HL-60 (cell line): Measurements from ENCODE around the gene RPL10A.
A peak's percentile ranks its signal among the peaks of the same experiment; 100 is the strongest.

Experiments used
- DNase-seq, 2 experiments: peaks; one replicate each; pipeline ENCODE4 v3.0.0-alpha.2; 2010 to 2020; ENCODE audit warnings: low read depth in 1 of 2, low spot score in 1 of 2
- H3K27ac ChIP-seq: fragments of 250-450 bp; sonication (Bioruptor Pico); replicated peaks from 2 replicates; pipeline ENCODE4 v1.5.1; 2020; ENCODE audit warnings: mild to moderate bottlenecking, moderate library complexity
- H3K27me3 ChIP-seq: fragments of 250-450 bp; sonication (Bioruptor Pico); 2 replicates; pipeline ENCODE4 v1.5.1; 2021; ENCODE audit warnings: mild to moderate bottlenecking, moderate library complexity; ENCODE audit not compliant: insufficient read depth, poor library complexity, severe bottlenecking
- H3K4me3 ChIP-seq: replicated peaks from 2 replicates; pipeline ENCODE4 v1.5.1; 2011; ENCODE audit warnings: mild to moderate bottlenecking, control low read depth, low read length; ENCODE audit not compliant: insufficient read depth
- CTCF ChIP-seq: IDR thresholded peaks from one replicate; pipeline ENCODE4 v1.5.1; 2011; ENCODE audit warnings: low read length, control low read depth, inconsistent platforms; ENCODE audit not compliant: insufficient read depth
- GABPA ChIP-seq: IDR thresholded peaks from 2 replicates; pipeline ENCODE4 v1.6.1; 2012; ENCODE audit warnings: low read depth
- POLR2AphosphoS5 ChIP-seq: IDR thresholded peaks from 2 replicates; pipeline ENCODE4 v1.6.1; 2012; ENCODE audit warnings: low read depth
- REST ChIP-seq: IDR thresholded peaks from 2 replicates; pipeline ENCODE4 v1.6.1; 2012; ENCODE audit warnings: low read depth; ENCODE audit not compliant: insufficient replicate concordance
- SPI1 ChIP-seq: IDR thresholded peaks from 2 replicates; pipeline ENCODE4 v1.6.1; 2012; ENCODE audit warnings: low read depth, mild to moderate bottlenecking, borderline replicate concordance

The RPL10A gene

GRCh38 chr6:35469751-35470662, 1.8 kb downstream of the RPL10A start:
- H3K27ac ChIP-seq = peak overlapping the region; percentile 92
- TF ChIP-seq GABPA (no peak), CTCF (no peak), REST (no peak), SPI1 (no peak), POLR2AphosphoS5 (0 out of 2 replicates have a peak, but pooled peaks have one; percentile 0)
- no peaks in the 10 kb centered on the region for H3K27me3 ChIP-seq
- H3K4me3 ChIP-seq = peak overlapping the region; percentile 95
- DNase-seq = peak in 1 of 2 experiments; percentile 38

GRCh38 chr6:35470663-35471120, 2.5 kb downstream of the RPL10A start:
- H3K27me3 ChIP-seq = no peaks in the 10 kb centered on the region
- peak overlapping the region; percentile 95 for H3K4me3 ChIP-seq
- no peak overlapping the region; the same call in 1 of the 2 replicates for H3K27ac ChIP-seq
- DNase-seq = no peak
- TF ChIP-seq CTCF (no peak), GABPA (no peak), POLR2AphosphoS5 (no peak), REST (no peak), SPI1 (no peak)

- no peak; the same call in 1 of the 2 replicates for TF ChIP-seq POLR2AphosphoS5
- no peak for TF ChIP-seq CTCF
- no peak for TF ChIP-seq REST
- TF ChIP-seq SPI1 = no peak
- TF ChIP-seq GABPA = no peak
- Histone ChIP-seq H3K27ac (peak overlapping the region; percentile 15), H3K27me3 (no peaks in the 10 kb centered on the region), H3K4me3 (peak overlapping the region; percentile 95; the same call in 1 of the 2 replicates)
- no peak for DNase-seq
Measured at GRCh38 chr6:35471836-35472345, 3.7 kb downstream of the RPL10A start.
